GM13976 (cell line): ENCODE data around the gene GCLM.
A peak's percentile ranks its signal among the peaks of the same experiment; 100 is the strongest.

ENCODE experiments used
- DNase-seq: peaks from one replicate; pipeline ENCODE4 v3.0.0; 2012; ENCODE audit warnings: low spot score
- CTCF ChIP-seq: IDR thresholded peaks from 2 replicates; pipeline ENCODE4 v1.5.1; 2012; ENCODE audit warnings: borderline replicate concordance, mild to moderate bottlenecking; ENCODE audit not compliant: insufficient read depth; ENCODE audit errors: extremely low read depth, missing control alignments, control extremely low read depth
- in situ Hi-C: fragments of 300-500 bp; cut with MboI; formaldehyde crosslinking; loops from one replicate; pipeline ENCODE4 v1.12.0; 2022; ENCODE audit warnings: low sequenced_read_pairs, mixed read lengths, inconsistent platforms; ENCODE audit not compliant: unreplicated experiment

The GCLM gene

GRCh38 chr1:93847811-93848288 lies 61.4 kb downstream of the GCLM start:
- DNase-seq, result peak; percentile 45
- in situ Hi-C loops, result loop anchor here (25.0 kb wide), 1 partner anchor 536 kb away; no protein-coding TSS in a partner anchor
- no peak for TF ChIP-seq CTCF

- peak; percentile 86 for DNase-seq
- in situ Hi-C loops, result loop anchor here (25.0 kb wide), 1 partner anchor 535 kb away; no protein-coding TSS in a partner anchor
Measured at GRCh38 chr1:93846992-93847810, 62.0 kb downstream of the GCLM start.

GRCh38 chr1:93846206-93846991 lies 62.8 kb downstream of the GCLM start:
- TF ChIP-seq CTCF, result no peak
- in situ Hi-C loops, result loop anchor here (25.0 kb wide), 1 partner anchor 534 kb away; no protein-coding TSS in a partner anchor
- DNase-seq, result peak; percentile 88

More at GRCh38 chr1:93846992-93847810, 62.0 kb downstream of the GCLM start:
- TF ChIP-seq CTCF, result no peak

- peak; percentile 18 for DNase-seq
- in situ Hi-C loops, result loop anchor here (25.0 kb wide), 1 partner anchor 533 kb away; no protein-coding TSS in a partner anchor
- TF ChIP-seq CTCF, result no peak
Measured at GRCh38 chr1:93845538-93846205, 63.6 kb downstream of the GCLM start.

- peak; percentile 76 for TF ChIP-seq CTCF
- in situ Hi-C loops, result loop anchor here (25.0 kb wide), 1 partner anchor 532 kb away; no protein-coding TSS in a partner anchor
- peak; percentile 59 for DNase-seq
Measured at GRCh38 chr1:93844262-93845045, 64.8 kb downstream of the GCLM start.
